ENCODE results near the gene CEACAM1. TPM values are rescaled to one million over a fixed set of nuclear protein-coding genes. Genes with fewer than 3 reads are reported as not detected.
"Not testable (repeated sequence)": the region's sequence is repeated elsewhere in the genome, so short reads cannot be mapped to it uniquely, and the experiment has no call there.

CEACAM1 gene
- total RNA-seq (2014; rRNA removed): not detected in 2 replicates
- polyA plus RNA-seq (2012): not detected

- no peak for DNase-seq (ENCODE audit: low read depth)
Observed at GRCh38 chr19:42528354-42529247, at the start of gene CEACAM1. Gene CEACAM1 (minus strand): TSS chr19:42528481. CDS start chr19:42528374, 107 bp downstream.

- no peak for DNase-seq (ENCODE audit: low read depth)
Observed at GRCh38 chr19:42577016-42577415, 48.7 kb upstream of the CEACAM1 start.

GRCh38 chr19:42576241-42576640 lies 48.0 kb upstream of the CEACAM1 start:
- DNase-seq (ENCODE audit: low read depth): no peak

GRCh38 chr19:42573642-42574041 lies 45.4 kb upstream of the CEACAM1 start:
- DNase-seq (ENCODE audit: low read depth): no peak

GRCh38 chr19:42571116-42571515 lies 42.8 kb upstream of the CEACAM1 start:
- DNase-seq (ENCODE audit: low read depth): no peak

- no peak for DNase-seq (ENCODE audit: low read depth)
Observed at GRCh38 chr19:42569193-42569592, 40.9 kb upstream of the CEACAM1 start.

- DNase-seq (ENCODE audit: low read depth): no peak
Observed at GRCh38 chr19:42568006-42568405, 39.7 kb upstream of the CEACAM1 start.

- DNase-seq (ENCODE audit: low read depth): no peak
Observed at GRCh38 chr19:42567567-42567966, 39.3 kb upstream of the CEACAM1 start.

GRCh38 chr19:42563352-42564210 lies 35.3 kb upstream of the CEACAM1 start:
- peak; percentile 27 for DNase-seq (ENCODE audit: low read depth)

GRCh38 chr19:42561512-42561911 lies 33.2 kb upstream of the CEACAM1 start:
- no peak for DNase-seq (ENCODE audit: low read depth)

- DNase-seq (ENCODE audit: low read depth): no peak
Observed at GRCh38 chr19:42560731-42561130, 32.5 kb upstream of the CEACAM1 start.

- DNase-seq (ENCODE audit: low read depth): no peak
Observed at GRCh38 chr19:42558450-42559150, 30.3 kb upstream of the CEACAM1 start.

GRCh38 chr19:42557386-42557871 lies 29.1 kb upstream of the CEACAM1 start:
- not testable (repeated sequence) for DNase-seq (ENCODE audit: low read depth)

- DNase-seq (ENCODE audit: low read depth): no peak
Observed at GRCh38 chr19:42555801-42556200, 27.5 kb upstream of the CEACAM1 start.

GRCh38 chr19:42555317-42555716 lies 27.0 kb upstream of the CEACAM1 start:
- DNase-seq (ENCODE audit: low read depth): no peak

- no peak for DNase-seq (ENCODE audit: low read depth)
Observed at GRCh38 chr19:42554046-42554575, 25.8 kb upstream of the CEACAM1 start.

- DNase-seq (ENCODE audit: low read depth): peak; percentile 82
Observed at GRCh38 chr19:42553292-42554045, 25.2 kb upstream of the CEACAM1 start.

GRCh38 chr19:42552086-42553065 lies 24.1 kb upstream of the CEACAM1 start:
- DNase-seq (ENCODE audit: low read depth): no peak

- DNase-seq (ENCODE audit: low read depth): not testable (repeated sequence)
Observed at GRCh38 chr19:42550521-42550920, 22.2 kb upstream of the CEACAM1 start.

Data from LHCN-M2 (cell line).